ENCODE measurements around the gene LIFR. TPM values are rescaled to one million over a fixed set of nuclear protein-coding genes. Genes with fewer than 3 reads are reported as not detected.
A peak's percentile ranks its signal among the peaks of the same experiment; 100 is the strongest.

The LIFR gene
- total and polyA plus RNA-seq, 7 donors = 0.23 to 79.6 (median 43.0) TPM

DNA sequence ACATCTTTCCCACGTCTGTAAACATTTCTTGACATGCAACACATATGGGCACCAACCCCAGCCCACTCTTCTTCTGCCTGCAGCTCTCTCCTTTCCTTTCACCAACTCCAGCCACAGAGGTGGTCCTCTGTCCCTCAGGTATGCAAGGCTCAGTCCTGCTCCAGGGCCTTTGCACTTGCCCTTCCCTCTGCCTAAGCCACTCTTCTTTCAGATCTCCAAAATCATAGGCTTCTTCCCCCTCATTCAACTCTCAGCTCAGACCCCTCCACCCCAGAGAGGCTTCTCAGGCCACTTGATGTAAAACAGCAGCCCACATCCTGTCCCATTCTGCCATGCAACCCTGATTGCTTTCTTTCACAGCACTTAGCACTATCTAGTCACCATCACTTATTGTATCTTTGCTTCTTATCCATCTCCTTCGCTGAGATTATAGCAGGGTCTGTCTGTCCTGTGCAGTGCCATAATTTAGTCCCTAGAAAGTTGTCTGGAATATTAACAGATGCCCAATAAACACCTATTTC, 3.4 kb downstream of the LIFR start:
- no peaks in the 10 kb centered on the region for H3K36me3 ChIP-seq
- 67 to 71% methylated on average over 2 of the region's 2 CpGs for WGBS, 2 donors
- no peak for TF ChIP-seq POLR2A (IDR thresholded peaks at IDR 0.05)
- no peak for TF ChIP-seq POLR2AphosphoS5 (IDR thresholded peaks at IDR 0.05)
- TF ChIP-seq, protein P1, sequence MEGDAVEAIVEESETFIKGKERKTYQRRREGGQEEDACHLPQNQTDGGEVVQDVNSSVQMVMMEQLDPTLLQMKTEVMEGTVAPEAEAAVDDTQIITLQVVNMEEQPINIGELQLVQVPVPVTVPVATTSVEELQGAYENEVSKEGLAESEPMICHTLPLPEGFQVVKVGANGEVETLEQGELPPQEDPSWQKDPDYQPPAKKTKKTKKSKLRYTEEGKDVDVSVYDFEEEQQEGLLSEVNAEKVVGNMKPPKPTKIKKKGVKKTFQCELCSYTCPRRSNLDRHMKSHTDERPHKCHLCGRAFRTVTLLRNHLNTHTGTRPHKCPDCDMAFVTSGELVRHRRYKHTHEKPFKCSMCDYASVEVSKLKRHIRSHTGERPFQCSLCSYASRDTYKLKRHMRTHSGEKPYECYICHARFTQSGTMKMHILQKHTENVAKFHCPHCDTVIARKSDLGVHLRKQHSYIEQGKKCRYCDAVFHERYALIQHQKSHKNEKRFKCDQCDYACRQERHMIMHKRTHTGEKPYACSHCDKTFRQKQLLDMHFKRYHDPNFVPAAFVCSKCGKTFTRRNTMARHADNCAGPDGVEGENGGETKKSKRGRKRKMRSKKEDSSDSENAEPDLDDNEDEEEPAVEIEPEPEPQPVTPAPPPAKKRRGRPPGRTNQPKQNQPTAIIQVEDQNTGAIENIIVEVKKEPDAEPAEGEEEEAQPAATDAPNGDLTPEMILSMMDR (IDR thresholded peaks at IDR 0.05) = no peak
- no peak for TF ChIP-seq EP300 (IDR thresholded peaks at IDR 0.05)
- H3K27ac ChIP-seq = no peak overlapping the region
- H3K4me3 ChIP-seq = no peak overlapping the region
- intact Hi-C loops (cut with DNase I) = loop anchor here (10.0 kb wide), 1 partner anchor 232 kb away; no protein-coding TSS in a partner anchor
- H3K27me3 ChIP-seq = no peaks in the 10 kb centered on the region
- no peaks in the 10 kb centered on the region for H3K9me3 ChIP-seq
- peaks cover 0 to 46% (median 21%) of the 10 kb centered on the region in 4 donors for H3K4me1 ChIP-seq
- DNase-seq = no peak

DNA sequence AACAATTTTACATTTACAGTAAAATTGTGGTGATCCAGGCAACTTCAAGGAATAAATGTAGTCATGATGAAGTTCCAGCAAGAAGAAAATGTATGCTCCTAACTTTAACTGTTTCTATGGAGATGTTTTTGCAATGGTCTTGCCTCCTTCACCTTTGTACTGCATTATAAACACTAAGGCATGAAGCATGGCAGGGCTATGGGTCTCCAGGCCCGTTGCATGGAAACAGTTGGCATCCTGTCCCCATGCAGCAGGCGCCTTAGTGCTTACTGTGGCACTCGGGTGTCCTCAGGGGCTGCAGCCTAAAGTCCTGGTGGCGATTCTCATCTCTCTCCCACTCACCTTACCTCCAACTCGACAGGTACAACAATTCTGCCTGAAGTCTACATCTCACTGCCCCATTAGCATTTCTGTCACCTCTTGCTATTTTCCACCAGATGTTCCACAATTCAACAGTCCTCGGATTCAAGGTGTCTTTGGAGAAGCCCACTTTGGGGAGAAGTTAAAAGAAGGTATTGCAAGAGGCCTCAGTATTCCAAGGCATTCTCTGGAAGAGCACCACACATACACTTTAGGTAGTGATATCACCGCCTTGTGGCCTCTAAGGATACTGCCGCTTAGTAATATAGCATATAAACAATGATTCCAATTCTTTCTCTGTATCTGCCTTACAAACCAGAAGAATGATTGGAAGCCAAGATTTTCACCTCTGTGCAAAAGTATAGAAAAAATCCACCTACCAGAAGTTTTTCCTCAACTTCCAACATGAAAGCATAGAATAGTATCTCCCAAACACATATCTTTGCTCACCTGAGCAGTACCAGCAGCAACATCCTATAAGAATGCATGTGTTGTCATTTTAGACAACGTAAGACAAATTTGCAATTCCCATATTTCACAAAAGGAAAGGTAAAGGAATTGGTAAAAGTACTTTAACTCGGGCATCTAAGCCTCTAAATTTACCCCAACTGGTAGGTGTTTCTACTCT, 5.1 kb downstream of the LIFR start:
- intact Hi-C loops (cut with DNase I) = loop anchor here (10.0 kb wide), 1 partner anchor 233 kb away; no protein-coding TSS in a partner anchor
- peak overlapping the region in 1 of 4 donors; percentile 2 for H3K27ac ChIP-seq
- no peaks in the 10 kb centered on the region for H3K27me3 ChIP-seq
- no peak overlapping the region for H3K4me3 ChIP-seq
- DNase-seq = no peak
- H3K36me3 ChIP-seq = no peaks in the 10 kb centered on the region
- WGBS, 2 donors = 57 to 62% methylated on average over 10 of the region's 10 CpGs
- H3K4me1 ChIP-seq = peaks cover 0 to 50% (median 24%) of the 10 kb centered on the region in 4 donors
- no peaks in the 10 kb centered on the region for H3K9me3 ChIP-seq
- TF ChIP-seq, protein P1 (IDR thresholded peaks at IDR 0.05) = peak in 1 of 4 experiments; percentile 19
- no peak for TF ChIP-seq POLR2A (IDR thresholded peaks at IDR 0.05)

DNA sequence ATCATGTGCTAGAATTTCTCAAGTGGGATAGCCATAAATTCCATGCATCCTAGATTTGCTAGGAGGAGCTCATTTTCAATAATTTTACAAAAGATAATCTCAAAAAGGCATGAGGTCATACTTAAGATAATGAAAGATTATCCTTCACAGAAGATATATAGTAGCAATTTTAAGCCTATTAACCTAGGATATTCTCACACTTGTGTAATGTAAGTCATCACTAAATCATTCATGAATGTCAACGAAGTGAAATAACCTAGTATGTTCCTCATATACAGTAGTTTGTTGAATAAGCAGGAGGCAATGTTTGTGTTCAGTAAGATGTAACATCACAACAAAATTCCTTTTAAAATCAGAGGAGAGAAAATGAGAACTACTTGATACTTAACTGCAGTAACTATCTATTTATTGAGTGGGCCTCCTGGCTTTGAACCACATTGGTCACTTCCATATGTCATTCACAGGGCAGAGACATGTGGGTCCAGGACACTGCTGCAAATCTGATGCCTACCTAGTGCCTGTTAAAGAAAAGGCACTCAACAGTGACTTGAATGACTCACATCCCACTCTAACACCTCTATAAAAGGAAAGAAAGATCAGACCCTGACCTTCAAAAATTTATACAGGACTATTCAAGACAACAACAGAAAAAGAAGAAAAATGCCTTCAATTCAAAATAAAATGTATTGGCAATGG, 8.2 kb downstream of the LIFR start:
- TF ChIP-seq POLR2A (IDR thresholded peaks at IDR 0.05) (no peak), POLR2AphosphoS5 (IDR thresholded peaks at IDR 0.05) (no peak), EP300 (IDR thresholded peaks at IDR 0.05) (no peak)
- TF ChIP-seq, protein P1 (IDR thresholded peaks at IDR 0.05) = no peak
- H3K27ac ChIP-seq = peak overlapping the region in 3 of 4 donors; percentile 7 to 52 (median 42)

DNA sequence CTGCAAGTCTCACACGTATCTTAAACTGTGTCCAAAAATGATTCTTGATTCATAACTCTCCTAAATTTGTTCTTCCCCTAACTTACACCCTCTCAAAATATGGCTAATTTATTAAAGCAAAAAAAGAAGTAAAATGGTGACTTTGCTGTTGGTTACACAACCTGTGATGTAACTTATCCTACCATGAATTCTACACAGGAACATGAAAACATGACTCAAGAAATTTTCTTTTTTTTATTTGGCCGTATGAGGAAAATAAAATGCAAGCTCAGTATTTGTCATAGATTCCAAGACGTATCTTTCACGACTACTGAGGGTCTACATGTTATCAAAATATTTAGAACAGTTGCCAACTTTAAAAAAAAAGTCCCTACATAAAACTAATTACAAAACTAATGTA, 9.2 kb downstream of the LIFR start:
- WGBS, 2 donors = 82 to 84% methylated on average over 4 of the region's 4 CpGs
- H3K27me3 ChIP-seq = no peaks in the 10 kb centered on the region
- H3K4me3 ChIP-seq = no peak overlapping the region
- H3K27ac ChIP-seq = no peak overlapping the region
- intact Hi-C loops (cut with DNase I) = no loop called here
- H3K36me3 ChIP-seq = no peaks in the 10 kb centered on the region
- no peak for TF ChIP-seq POLR2AphosphoS5 (IDR thresholded peaks at IDR 0.05)
- no peak for TF ChIP-seq EP300 (IDR thresholded peaks at IDR 0.05)
- no peak for TF ChIP-seq POLR2A (IDR thresholded peaks at IDR 0.05)
- TF ChIP-seq, protein P1 (IDR thresholded peaks at IDR 0.05) = no peak
- DNase-seq = no peak
- H3K9me3 ChIP-seq = no peaks in the 10 kb centered on the region
- peaks cover 0 to 31% (median 19%) of the 10 kb centered on the region in 4 donors for H3K4me1 ChIP-seq

More for the DNA sequence above, 8.2 kb downstream of the LIFR start:
- DNase-seq = no peak
- no peaks in the 10 kb centered on the region for H3K36me3 ChIP-seq
- H3K27me3 ChIP-seq = no peaks in the 10 kb centered on the region
- 16 to 43% methylated on average over 1 of the region's 1 CpG for WGBS, 2 donors
- intact Hi-C loops (cut with DNase I) = no loop called here
- peaks cover 0 to 40% (median 19%) of the 10 kb centered on the region in 4 donors for H3K4me1 ChIP-seq
- no peak overlapping the region for H3K4me3 ChIP-seq
- H3K9me3 ChIP-seq = no peaks in the 10 kb centered on the region

All from sigmoid colon (tissue), 7 donors.